ENCODE measurements around the gene VPS4B.
"Not testable (repeated sequence)": the region's sequence is repeated elsewhere in the genome, so short reads cannot be mapped to it uniquely, and the experiment has no call there.

VPS4B gene

GRCh38 chr18:63366213-63367052 lies 55.8 kb downstream of the VPS4B start:
- no peaks in the 10 kb centered on the region for H3K9me3 ChIP-seq
- TF ChIP-seq CTCF (IDR thresholded peaks at IDR 0.05; ENCODE audit: low read depth, low read length) = no peak

GRCh38 chr18:63365876-63366212 lies 56.4 kb downstream of the VPS4B start:
- DNase-seq = no peak
- no peak for TF ChIP-seq CTCF (IDR thresholded peaks at IDR 0.05; ENCODE audit: low read depth, low read length)
- Histone ChIP-seq H3K9me3 (no peaks in the 10 kb centered on the region), H3K36me3 (no peaks in the 10 kb centered on the region), H3K27me3 (no peaks in the 10 kb centered on the region), H3K4me3 (ENCODE audit: low read depth, low read length) (peak overlapping the region; percentile 70), H3K4me1 (no peaks in the 10 kb centered on the region)

More at GRCh38 chr18:63366213-63367052, 55.8 kb downstream of the VPS4B start:
- no peaks in the 10 kb centered on the region for H3K4me1 ChIP-seq
- H3K4me3 ChIP-seq (ENCODE audit: low read depth, low read length) = peak overlapping the region; percentile 70
- H3K36me3 ChIP-seq = no peaks in the 10 kb centered on the region
- no peaks in the 10 kb centered on the region for H3K27me3 ChIP-seq
- peak; percentile 16 for DNase-seq

- Histone ChIP-seq H3K36me3 (no peaks in the 10 kb centered on the region), H3K9me3 (no peaks in the 10 kb centered on the region), H3K4me1 (no peaks in the 10 kb centered on the region)
These were observed 58.3 kb downstream of the VPS4B start for GRCh38 chr18:63363951-63364350.

GRCh38 chr18:63363420-63363819 lies 58.9 kb downstream of the VPS4B start:
- DNase-seq; H3K4me3 ChIP-seq (ENCODE audit: low read depth, low read length); H3K4me1 ChIP-seq; H3K9me3 ChIP-seq; H3K36me3 ChIP-seq; H3K27me3 ChIP-seq: not testable (repeated sequence)

More at GRCh38 chr18:63363951-63364350, 58.3 kb downstream of the VPS4B start:
- DNase-seq = no peak
- no peaks in the 10 kb centered on the region for H3K27me3 ChIP-seq
- H3K4me3 ChIP-seq (ENCODE audit: low read depth, low read length) = no peak overlapping the region
- no peak for TF ChIP-seq CTCF (IDR thresholded peaks at IDR 0.05; ENCODE audit: low read depth, low read length)

- no peak for DNase-seq
- no peaks in the 10 kb centered on the region for H3K9me3 ChIP-seq
- H3K4me3 ChIP-seq (ENCODE audit: low read depth, low read length) = no peak overlapping the region
- no peaks in the 10 kb centered on the region for H3K36me3 ChIP-seq
- no peaks in the 10 kb centered on the region for H3K27me3 ChIP-seq
- no peaks in the 10 kb centered on the region for H3K4me1 ChIP-seq
- no peak for TF ChIP-seq CTCF (IDR thresholded peaks at IDR 0.05; ENCODE audit: low read depth, low read length)
These were observed 65.9 kb downstream of the VPS4B start for GRCh38 chr18:63356272-63356896.

GRCh38 chr18:63350230-63350629 lies 72.0 kb downstream of the VPS4B start:
- DNase-seq = no peak
- TF ChIP-seq CTCF (IDR thresholded peaks at IDR 0.05; ENCODE audit: low read depth, low read length) = no peak
- H3K27me3 ChIP-seq = no peaks in the 10 kb centered on the region
- H3K4me1 ChIP-seq = no peaks in the 10 kb centered on the region
- H3K36me3 ChIP-seq = no peaks in the 10 kb centered on the region
- H3K4me3 ChIP-seq (ENCODE audit: low read depth, low read length) = no peak overlapping the region
- no peaks in the 10 kb centered on the region for H3K9me3 ChIP-seq

Data from BE2C (cell line).